HUES6 (cell line): ENCODE results near the gene SOBP.

Experiments used
- H3K27ac ChIP-seq: 2 replicates; pipeline ENCODE4 v1.7.0; 2013; ENCODE audit warnings: low read depth, mild to moderate bottlenecking, low read length, inconsistent platforms
- H3K27me3 ChIP-seq: 2 replicates; pipeline ENCODE4 v1.6.1; 2013; ENCODE audit warnings: low read length; ENCODE audit not compliant: control insufficient read depth, insufficient read depth
- H3K36me3 ChIP-seq: 2 replicates; pipeline ENCODE4 v1.6.1; 2013; ENCODE audit warnings: low read length; ENCODE audit not compliant: control insufficient read depth, insufficient read depth
- H3K4me1 ChIP-seq: 2 replicates; pipeline ENCODE4 v1.6.1; 2013; ENCODE audit warnings: low read length; ENCODE audit not compliant: control insufficient read depth, insufficient read depth
- H3K4me3 ChIP-seq: 2 replicates; pipeline ENCODE4 v1.5.1; 2013; ENCODE audit warnings: low read depth, low read length
- H3K9ac ChIP-seq: one replicate; pipeline ENCODE4 v1.6.1; 2013; ENCODE audit warnings: mild to moderate bottlenecking, low read length
- H3K9me3 ChIP-seq: 2 replicates; pipeline ENCODE4 v1.6.1; 2013; ENCODE audit warnings: low read depth, low read length; ENCODE audit not compliant: control insufficient read depth, insufficient read depth

SOBP gene

DNA sequence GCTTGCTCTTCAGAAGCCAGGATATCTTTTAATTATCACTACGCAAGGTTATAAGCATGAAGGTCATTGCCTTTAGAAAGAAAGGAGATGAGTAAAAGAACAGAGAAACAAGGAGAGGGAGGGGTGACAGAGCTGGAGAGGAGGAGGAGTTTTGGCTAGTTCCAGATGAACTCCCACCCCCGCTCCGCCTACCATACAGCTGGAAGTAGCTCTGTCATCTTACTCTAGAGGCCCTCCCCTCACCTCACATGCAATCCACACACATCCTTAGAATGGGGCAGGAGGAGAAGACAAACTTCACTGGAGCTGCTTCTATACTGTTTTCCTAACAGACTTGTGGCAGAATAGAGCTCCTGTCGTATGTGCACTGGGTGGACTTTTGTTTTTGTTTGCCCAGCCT, 189.5 kb downstream of the SOBP start:
- 0 out of 2 replicates have a peak, but pooled peaks cover 9% of the 10 kb centered on the region for H3K4me1 ChIP-seq
- no peak overlapping the region for H3K27ac ChIP-seq
- H3K36me3 ChIP-seq, result no peaks in the 10 kb centered on the region
- peaks cover 10% of the 10 kb centered on the region for H3K9me3 ChIP-seq
- H3K4me3 ChIP-seq, result no peak overlapping the region
- H3K27me3 ChIP-seq, result peaks cover 3% of the 10 kb centered on the region; the same call in 1 of the 2 replicates
- no peak overlapping the region for H3K9ac ChIP-seq

DNA sequence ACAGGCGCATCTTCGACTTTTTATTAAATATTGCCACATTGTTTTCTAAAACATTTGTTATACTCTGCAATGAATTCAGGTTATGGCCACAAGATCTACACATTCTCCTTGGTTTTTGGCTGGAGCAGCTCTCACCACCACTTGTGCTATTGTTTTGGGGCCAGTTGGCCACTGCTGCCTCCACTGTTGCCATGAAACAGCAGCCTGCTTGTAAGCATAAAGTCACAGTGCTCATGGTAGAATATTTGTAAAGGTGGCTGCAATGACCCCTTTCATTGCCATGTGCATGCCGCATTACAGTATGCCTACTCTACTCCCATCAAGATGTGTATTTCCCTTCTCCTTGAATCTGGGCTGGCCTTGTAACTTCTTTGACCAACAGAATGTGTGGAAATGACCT, 192.8 kb downstream of the SOBP start:
- H3K36me3 ChIP-seq, result no peaks in the 10 kb centered on the region
- H3K4me3 ChIP-seq, result no peak overlapping the region
- H3K27ac ChIP-seq, result no peak overlapping the region
- 0 out of 2 replicates have a peak, but pooled peaks cover 4% of the 10 kb centered on the region for H3K4me1 ChIP-seq
- H3K9me3 ChIP-seq, result peaks cover 17% of the 10 kb centered on the region
- H3K27me3 ChIP-seq, result no peaks in the 10 kb centered on the region
- no peak overlapping the region for H3K9ac ChIP-seq

DNA sequence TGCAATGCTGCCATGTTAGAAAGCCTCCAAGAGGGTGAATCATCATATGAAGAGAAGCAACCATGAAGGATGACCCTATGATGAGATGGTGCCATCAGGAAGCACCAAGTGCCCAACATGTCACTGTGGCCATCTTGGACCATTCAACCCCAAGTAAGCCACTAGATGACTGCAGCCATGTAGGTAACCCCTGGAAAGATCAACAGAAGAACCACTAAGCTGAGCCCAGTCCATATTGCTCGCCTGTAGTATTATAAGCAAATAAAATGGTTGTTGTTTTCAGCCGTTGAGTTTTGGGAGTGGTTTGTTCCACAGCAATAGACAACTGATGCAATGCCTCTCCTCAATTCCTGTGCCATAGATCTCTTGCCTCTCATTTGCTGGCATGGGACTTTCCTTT, 193.3 kb downstream of the SOBP start:
- Histone ChIP-seq H3K27ac (no peak overlapping the region), H3K4me3 (no peak overlapping the region), H3K9ac (no peak overlapping the region), H3K36me3 (no peaks in the 10 kb centered on the region), H3K9me3 (peaks cover 17% of the 10 kb centered on the region), H3K4me1 (0 out of 2 replicates have a peak, but pooled peaks cover 4% of the 10 kb centered on the region), H3K27me3 (no peaks in the 10 kb centered on the region)

DNA sequence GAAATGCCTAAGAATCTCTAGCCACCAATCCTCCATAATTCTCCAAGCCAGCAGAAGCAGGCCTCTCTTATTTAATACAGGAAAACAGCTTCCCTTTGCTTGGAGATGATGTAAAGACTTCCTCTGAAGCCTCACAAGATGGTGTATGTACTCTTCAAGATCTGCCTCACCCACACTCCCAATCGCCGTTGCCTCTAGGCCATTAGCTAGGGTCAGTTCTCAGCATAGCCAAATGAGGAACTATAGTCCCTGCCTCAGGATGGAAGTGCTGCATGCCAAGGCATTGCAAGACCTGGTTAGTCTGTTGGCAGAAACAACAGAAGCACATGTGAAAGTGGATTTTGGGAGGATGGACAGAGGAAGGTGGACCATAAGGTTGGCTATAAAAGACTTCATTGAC, 195.1 kb downstream of the SOBP start:
- no peak overlapping the region for H3K27ac ChIP-seq
- H3K4me1 ChIP-seq, result no peaks in the 10 kb centered on the region
- no peak overlapping the region for H3K9ac ChIP-seq
- peaks cover 17% of the 10 kb centered on the region for H3K9me3 ChIP-seq
- H3K27me3 ChIP-seq, result no peaks in the 10 kb centered on the region
- H3K4me3 ChIP-seq, result no peak overlapping the region
- H3K36me3 ChIP-seq, result no peaks in the 10 kb centered on the region

DNA sequence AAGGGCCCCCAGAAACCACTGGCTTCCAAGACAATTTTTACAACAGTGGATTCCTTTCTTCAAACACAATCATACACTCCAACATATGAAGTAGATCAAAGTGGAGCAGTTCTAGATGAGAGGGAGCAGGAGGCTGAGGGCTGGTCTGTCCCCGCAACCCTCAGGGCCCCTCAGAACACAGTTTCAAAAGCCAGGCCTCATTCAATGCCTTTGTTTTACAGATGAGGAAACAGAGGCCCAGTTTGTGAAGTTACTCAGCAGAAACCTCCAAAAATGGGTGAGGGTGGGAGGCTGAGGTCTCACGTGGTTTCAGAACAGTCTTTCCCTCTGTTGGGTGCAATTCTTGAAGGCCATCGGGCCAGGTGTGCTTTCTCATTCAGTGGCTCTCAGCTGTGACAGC, 199.3 kb downstream of the SOBP start:
- H3K27ac ChIP-seq, result no peak overlapping the region
- peaks cover 8% of the 10 kb centered on the region; the same call in 1 of the 2 replicates for H3K9me3 ChIP-seq
- no peak overlapping the region for H3K9ac ChIP-seq
- H3K4me3 ChIP-seq, result no peak overlapping the region
- H3K4me1 ChIP-seq, result peaks cover 5% of the 10 kb centered on the region; the same call in 1 of the 2 replicates
- H3K36me3 ChIP-seq, result no peaks in the 10 kb centered on the region
- H3K27me3 ChIP-seq, result no peaks in the 10 kb centered on the region

DNA sequence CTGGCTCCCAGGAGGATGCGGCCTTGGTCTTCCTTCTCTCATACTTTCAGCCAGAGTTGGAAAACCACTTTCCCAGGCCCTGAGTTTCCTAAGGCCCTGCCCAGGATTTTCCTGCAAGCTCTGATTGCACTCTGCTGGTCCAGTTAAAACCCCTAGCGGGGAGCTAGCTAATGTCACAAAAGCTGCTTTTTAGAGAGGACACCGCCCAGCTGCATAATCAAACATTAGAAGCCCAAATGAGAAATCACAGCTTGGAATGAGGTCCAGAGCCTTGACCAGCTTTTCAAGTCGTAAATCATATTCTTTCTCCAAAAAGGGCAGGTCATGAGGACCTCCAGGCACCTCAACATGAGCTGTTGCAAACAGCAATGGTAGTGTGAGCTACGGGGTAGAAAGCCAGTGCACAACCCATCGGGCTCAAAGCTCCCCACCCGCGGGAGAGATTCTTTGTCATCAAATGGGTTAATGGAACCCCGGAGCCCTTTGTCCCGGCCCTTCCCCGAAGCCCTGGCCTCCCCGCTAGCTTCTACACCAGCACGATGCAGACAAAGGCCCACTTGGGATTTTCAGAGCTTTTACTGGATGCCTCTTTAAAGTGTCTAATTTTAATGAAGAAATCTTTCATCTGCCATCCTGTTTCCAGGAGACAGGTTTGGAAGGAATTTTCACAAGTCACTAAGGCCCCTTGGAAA, 200.2 kb downstream of the SOBP start:
- Histone ChIP-seq H3K36me3 (no peaks in the 10 kb centered on the region), H3K27me3 (no peaks in the 10 kb centered on the region), H3K9me3 (peaks cover 7% of the 10 kb centered on the region; the same call in 1 of the 2 replicates), H3K4me1 (peaks cover 5% of the 10 kb centered on the region; the same call in 1 of the 2 replicates), H3K9ac (no peak overlapping the region), H3K27ac (no peak overlapping the region), H3K4me3 (no peak overlapping the region)

DNA sequence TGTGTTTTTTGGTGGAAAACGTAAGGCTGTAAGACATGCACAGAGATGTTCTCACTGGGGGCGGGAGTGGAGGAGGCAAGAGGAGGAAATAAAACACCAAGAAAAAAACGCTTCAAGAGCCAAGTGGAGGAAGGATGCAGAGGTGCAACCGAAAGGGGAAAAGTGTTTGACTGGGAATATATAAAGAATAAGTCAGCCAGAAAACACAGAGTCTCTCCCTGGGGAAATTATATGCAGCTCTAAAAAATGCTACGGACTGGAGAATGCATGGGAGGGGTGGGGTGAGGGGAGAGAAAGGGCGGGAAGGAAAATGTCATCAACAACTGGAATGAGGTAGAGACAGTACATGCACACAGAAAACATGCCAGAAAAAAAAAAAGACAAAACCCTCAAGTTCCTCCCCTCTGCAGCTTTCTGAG, 200.7 kb downstream of the SOBP start:
- H3K36me3 ChIP-seq, result no peaks in the 10 kb centered on the region
- H3K4me3 ChIP-seq, result no peak overlapping the region
- no peak overlapping the region for H3K27ac ChIP-seq
- no peak overlapping the region for H3K9ac ChIP-seq
- H3K4me1 ChIP-seq, result peaks cover 5% of the 10 kb centered on the region; the same call in 1 of the 2 replicates
- H3K27me3 ChIP-seq, result no peaks in the 10 kb centered on the region
- H3K9me3 ChIP-seq, result peaks cover 6% of the 10 kb centered on the region; the same call in 1 of the 2 replicates

DNA sequence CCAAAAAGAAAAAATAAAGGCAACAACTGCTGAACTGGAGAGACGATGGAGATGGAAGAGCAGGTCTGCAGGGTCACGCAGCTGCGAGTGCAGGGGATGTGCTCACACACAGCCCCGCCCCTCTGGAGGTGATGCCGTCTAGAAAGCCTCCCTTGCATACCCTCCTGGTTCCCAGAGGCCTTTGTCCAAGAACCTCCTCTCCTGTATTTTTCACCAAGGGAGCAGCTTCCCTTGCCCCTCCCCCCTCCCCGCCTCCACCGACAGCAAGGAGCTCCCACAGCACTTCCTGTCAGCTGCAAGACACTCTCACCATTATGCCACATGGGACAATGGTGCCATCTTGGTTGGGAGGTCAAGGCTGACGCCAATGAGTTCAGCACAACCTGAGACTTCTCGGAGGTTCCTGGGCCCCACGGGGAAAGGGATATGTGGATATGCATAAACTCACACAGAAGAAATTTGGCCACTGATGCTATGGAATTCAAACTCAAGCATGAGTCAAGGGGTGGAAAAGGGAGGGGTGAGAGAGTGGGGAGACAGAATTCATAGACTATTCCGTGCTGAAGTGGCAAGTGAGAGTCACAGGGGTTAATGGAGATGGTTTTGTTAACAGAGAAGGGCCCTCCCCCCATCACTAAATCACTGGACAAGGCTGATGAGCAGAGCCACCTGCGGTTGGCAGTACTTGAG, 201.3 kb downstream of the SOBP start:
- Histone ChIP-seq H3K4me1 (peaks cover 7% of the 10 kb centered on the region), H3K9ac (no peak overlapping the region), H3K36me3 (no peaks in the 10 kb centered on the region), H3K27ac (no peak overlapping the region), H3K9me3 (peaks cover 6% of the 10 kb centered on the region; the same call in 1 of the 2 replicates), H3K27me3 (no peaks in the 10 kb centered on the region), H3K4me3 (no peak overlapping the region)

DNA sequence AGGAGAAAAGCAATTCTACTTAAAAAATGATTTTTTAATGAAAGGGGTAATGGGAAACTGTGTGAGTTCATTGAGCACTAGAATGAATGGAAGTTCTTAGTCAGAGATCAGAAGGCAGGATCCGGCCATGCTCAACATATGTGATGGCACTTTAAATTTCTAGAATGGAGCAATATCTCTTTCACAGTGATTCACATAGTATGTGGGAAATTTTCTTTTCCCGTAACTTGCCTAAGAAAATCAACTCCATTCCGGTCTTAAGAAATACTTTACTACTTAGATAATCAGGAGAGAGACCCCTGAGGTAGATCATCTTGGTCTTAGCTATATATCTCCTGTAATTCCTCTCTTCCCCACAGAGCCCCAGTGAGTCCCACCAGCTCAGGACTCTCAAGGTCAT, 202.4 kb downstream of the SOBP start:
- no peak overlapping the region for H3K4me3 ChIP-seq
- H3K4me1 ChIP-seq, result peaks cover 10% of the 10 kb centered on the region
- H3K9ac ChIP-seq, result no peak overlapping the region
- no peak overlapping the region for H3K27ac ChIP-seq
- H3K9me3 ChIP-seq, result peaks cover 4% of the 10 kb centered on the region; the same call in 1 of the 2 replicates
- no peaks in the 10 kb centered on the region for H3K36me3 ChIP-seq
- no peaks in the 10 kb centered on the region for H3K27me3 ChIP-seq

DNA sequence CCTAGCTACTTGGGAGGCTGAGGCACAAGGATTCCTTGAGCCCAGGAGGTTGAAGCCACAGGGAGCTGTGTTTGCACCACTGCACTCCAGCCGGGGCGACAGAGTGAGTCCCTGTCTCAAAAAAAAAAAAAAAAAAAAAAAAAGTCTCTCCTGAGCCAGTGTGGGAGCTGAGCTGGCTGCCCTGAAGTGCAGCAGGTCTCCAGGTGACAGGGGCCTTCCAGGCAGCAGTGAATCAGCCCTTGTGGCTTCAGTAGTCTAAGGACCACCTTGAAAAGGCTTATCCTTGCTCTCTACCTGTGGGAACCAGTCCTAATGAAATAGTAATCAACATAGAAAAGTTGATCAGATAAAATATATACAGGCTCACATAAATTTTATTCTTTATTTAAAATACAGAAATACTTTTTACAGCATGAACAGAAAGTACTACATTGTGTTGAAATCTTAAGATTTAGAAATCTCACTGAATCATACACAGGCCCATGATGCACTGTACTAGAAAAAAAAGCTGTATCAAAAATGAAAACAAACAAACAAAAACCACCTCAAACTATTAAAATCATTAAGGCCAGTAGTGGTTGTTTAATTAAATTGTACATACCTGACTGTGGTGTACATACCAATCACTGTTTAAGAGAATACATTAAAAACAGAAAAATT, 205.3 kb downstream of the SOBP start:
- H3K4me1 ChIP-seq, result peaks cover 18% of the 10 kb centered on the region
- no peak overlapping the region for H3K27ac ChIP-seq
- no peak overlapping the region for H3K9ac ChIP-seq
- no peaks in the 10 kb centered on the region; the same call in 1 of the 2 replicates for H3K27me3 ChIP-seq
- peaks cover 4% of the 10 kb centered on the region; the same call in 1 of the 2 replicates for H3K9me3 ChIP-seq
- no peaks in the 10 kb centered on the region for H3K36me3 ChIP-seq
- no peak overlapping the region for H3K4me3 ChIP-seq

DNA sequence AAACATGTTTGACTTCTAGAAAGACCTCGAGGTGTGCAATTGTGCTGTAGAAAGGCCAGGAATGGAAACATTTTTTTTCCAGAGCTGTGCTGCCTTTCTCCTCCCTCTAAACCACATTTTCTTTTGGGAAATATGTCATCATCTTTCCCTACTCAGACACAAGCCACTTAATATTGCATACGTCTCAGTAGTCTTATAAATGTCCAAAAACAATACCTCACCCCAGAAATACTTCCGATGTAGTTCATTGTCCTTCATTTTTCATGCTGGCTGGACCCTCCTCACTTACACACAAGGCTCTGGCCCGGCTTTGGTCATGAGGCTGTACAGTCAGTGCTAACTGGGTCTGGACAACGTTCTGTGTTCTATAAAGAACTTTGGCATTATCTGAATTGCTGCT, 207.8 kb downstream of the SOBP start:
- no peak overlapping the region for H3K27ac ChIP-seq
- no peak overlapping the region for H3K9ac ChIP-seq
- H3K9me3 ChIP-seq, result peaks cover 4% of the 10 kb centered on the region; the same call in 1 of the 2 replicates
- no peaks in the 10 kb centered on the region for H3K36me3 ChIP-seq
- no peak overlapping the region for H3K4me3 ChIP-seq
- H3K27me3 ChIP-seq, result no peaks in the 10 kb centered on the region; the same call in 1 of the 2 replicates
- peaks cover 16% of the 10 kb centered on the region for H3K4me1 ChIP-seq
